Activated CD8-positive, alpha-beta memory T cell treated with anti-CD3 and anti-CD28 coated beads for 1 hour (primary cell): ENCODE measurements around the gene RELT.
"Not testable (repeated sequence)": the region's sequence is repeated elsewhere in the genome, so short reads cannot be mapped to it uniquely, and the experiment has no call there.

Experiments
- DNase-seq, 2 donors: peaks; one replicate each; pipeline ENCODE4 v3.0.0-alpha.2; 2020; ENCODE audit warnings: low read depth in 1 of 2; ENCODE audit errors: extremely low read depth in 1 of 2

The RELT gene

DNA sequence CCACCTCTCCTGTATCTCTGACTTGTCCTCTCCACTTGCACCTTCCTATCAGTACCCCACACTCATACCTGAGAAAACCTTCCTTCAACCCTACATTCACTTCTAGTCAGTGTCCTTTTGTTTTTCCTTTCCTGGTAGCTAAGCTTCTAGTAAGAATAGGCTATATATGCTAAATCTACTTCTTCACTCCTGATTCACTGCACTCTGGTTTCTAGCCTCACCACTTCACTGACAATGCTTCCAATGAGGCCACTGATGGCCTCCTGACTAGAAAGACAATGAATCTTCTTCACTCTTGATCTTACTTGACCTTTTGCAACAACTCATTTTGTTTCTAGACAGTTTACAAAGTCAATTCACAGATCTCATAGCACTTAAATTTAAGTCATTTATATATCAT, 52.0 kb downstream of the RELT start:
- DNase-seq = no peak

DNA sequence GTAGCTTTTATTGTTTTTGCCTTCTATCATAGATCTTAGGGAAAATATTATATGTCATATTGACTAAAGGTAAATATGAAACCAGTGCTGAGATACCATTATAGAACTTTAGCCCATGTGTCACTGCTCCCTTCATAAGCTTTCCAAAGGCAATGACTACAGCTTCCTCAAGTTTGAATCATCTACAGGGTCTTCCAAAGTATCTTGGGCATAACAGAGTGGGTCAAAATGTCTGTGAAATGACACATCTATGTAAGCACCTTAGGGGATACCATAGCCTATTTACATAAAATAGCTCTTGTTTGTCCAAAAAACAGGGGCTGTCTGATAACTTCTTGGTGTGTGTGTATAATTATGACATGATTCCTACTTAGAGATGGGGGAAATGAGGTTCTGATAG, 52.5 kb downstream of the RELT start:
- no peak for DNase-seq

DNA sequence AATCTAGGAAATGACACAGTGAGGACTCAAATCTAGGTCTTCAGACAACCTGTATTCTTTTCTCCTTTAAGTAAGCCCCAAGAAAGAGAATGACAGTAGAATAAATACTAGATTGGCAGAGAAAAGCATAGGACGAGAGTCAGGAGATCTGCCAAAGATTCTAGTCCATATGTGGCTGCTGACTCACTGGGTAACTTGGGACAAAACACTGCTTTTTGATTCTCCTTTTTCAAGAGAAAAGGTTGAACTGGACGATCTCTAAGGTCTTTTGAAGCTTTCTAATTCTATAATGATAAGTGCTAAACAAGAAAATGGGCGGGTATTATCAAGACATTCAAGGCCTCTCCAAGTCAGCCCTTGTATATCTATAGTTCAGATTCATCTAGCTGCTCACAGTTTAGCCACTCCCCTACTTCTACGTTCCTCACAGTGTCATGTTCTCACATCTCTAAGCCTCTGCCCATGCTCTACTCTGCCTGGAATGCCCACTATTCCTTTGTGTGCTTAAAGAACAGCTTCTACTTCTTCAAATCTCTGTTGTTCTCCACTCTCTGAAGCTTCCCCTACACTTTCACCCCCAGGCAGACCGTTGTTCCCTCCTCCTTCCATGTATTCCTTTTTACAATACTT, 53.0 kb downstream of the RELT start:
- DNase-seq = no peak

DNA sequence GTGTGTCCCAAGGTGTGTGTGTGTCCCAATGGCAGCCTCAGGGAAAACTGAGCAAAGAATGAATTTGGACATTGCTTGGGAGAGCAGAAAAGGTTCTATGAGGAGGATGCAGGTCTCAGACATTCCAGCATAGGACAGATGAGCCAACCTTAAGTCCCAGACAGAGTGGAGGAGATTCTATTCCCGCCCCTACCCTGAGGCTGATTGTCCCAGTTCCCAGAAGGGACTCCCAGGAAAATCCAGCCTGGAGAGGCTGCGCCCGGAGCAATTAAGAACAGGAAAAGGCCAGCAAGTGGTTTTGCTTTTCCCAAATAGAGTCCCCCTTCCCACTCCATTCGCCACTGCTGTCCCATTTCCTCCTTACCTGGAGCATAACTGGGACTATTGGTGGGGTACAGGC, 54.1 kb downstream of the RELT start:
- DNase-seq = no peak

DNA sequence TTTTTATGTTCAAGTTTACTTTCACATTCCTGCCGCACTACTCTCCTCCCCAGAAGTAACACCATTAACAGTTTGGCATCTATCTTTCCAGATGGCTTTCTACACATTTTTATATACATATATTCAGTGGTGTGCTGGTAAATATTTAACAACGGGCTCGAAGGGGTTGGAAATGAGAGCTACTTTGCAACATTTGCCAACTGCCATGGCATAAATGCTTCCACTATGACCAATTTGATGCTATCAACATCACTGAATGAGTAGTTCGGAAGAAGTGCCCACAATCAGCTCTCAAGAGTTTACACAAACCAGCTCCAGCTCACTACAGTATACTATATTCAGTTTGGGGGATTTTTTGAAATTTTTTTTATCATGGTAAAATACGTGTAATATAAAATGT, 55.2 kb downstream of the RELT start:
- DNase-seq = no peak

DNA sequence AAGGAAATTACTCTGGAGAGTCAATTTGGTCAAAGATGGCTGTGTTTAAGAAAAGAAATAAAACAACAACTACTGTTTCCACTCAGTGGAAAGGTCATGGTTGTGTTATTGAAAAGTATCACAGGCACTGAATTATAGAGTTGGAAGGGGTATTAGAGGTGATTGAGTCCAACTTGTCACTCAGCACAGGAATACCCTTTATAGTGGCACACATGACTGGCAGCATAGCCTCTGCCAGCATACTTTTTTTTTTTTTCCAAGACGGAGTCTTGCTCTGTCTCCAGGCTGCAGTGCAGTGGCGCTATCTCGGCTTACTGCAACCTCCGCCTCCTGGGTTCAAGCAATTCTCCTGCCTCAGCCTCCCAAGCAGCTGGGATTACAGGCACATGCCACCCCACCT, 60.7 kb downstream of the RELT start:
- not testable (repeated sequence) for DNase-seq

DNA sequence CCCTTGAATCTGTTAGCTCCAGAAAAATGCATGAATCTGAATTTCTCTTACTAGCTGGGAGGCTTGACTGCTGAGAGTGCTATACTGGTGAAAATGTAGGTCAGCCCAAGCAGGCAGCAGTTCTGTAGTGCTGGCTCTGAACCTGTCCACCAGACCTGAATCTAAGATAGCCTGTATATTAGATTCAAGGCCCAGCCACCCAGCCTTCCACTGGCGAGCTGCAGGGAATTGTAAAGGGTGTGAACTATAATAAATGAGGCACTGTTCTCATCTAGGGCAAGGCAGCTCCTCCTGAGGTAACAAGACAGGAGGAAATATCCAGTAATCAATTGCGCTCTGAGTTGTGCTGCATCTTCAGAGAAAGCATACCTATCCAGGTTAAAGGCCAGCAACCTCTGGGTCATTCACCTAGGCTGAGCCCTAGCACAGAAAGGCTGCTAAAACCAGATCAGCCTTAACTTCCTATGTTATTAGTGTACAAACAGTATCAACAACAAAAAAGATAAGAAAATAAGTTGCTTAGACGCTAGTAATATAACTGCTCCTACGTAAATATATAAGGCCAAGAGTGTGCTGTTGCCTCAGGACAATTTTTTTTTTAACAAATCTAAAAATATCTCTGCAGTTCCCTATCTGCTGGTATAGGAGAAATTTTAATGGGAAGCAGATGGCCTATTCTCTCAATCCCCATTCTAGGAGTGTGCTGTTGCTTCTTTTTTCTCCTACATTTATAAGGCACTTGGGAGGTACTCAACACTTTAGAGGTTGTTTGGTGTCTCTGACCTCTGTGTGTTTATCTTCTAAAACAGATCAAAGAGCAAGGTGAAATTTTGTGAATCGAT, 63.0 kb downstream of the RELT start:
- DNase-seq = no peak

DNA sequence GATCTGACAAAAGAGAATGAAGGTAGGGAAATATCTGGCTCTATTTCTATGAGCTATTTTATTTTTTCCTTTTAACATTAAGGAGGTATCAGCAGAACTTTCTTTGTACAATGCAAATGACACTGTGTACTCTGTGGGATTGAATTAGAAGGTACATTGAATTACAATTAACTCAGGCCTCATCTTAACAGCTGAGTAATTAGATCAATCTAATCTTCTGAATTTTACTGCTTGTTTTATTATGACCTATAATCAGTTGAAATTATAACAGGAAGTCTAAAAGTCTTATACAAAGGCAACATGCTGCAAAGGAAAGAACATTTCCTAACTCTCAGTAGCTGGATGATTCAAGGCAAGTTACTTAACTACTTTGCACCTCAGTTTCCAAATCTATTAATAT, 69.8 kb downstream of the RELT start:
- no peak for DNase-seq

DNA sequence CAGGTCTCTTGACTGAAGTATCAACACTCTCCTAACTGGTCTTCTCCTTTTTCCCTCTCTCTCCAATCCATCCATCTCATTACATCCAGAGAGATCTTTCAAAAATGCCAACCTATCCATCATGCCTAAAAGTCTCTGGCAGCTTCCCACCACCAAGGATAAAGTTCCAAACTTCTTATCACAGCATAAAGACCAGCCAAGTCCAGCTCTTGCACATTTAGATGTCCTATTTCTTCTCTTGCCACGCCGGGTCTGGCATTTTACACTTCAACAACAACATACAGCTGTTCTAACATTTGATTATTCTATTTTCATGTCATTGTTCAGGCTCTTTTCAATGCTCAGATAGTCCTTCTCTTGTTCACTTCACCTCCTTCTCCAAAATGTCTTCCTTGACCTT, 70.6 kb downstream of the RELT start:
- no peak for DNase-seq
